ENCODE data around the gene LATS2.
"Not testable (repeated sequence)": the region's sequence is repeated elsewhere in the genome, so short reads cannot be mapped to it uniquely, and the experiment has no call there.

The LATS2 gene

DNA sequence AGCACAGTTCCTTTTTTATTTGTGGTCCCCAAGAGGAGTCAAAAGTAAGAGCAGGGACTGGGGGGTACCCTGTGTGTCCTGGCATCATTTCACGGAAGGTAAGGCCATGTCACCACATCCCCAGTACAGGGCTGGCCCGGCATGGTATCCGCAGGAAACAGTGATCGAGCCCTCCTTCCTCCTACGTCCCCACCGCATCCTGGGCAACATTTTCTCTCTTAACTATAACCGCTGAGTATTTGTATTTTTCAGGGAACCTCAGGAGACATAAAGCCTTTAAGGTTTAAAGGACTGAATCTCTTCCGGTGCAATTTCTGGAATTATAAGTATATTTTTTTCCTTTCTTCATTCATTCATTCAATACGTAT lies 13.6 kb upstream of the LATS2 start:
- no peak for DNase-seq

GRCh38 chr13:21074546-21074945 lies 13.2 kb upstream of the LATS2 start:
- no peak for DNase-seq

GRCh38 chr13:21071924-21072323 lies 10.5 kb upstream of the LATS2 start:
- no peak for DNase-seq

GRCh38 chr13:21071015-21071414 lies 9.6 kb upstream of the LATS2 start:
- no peak for DNase-seq

DNA sequence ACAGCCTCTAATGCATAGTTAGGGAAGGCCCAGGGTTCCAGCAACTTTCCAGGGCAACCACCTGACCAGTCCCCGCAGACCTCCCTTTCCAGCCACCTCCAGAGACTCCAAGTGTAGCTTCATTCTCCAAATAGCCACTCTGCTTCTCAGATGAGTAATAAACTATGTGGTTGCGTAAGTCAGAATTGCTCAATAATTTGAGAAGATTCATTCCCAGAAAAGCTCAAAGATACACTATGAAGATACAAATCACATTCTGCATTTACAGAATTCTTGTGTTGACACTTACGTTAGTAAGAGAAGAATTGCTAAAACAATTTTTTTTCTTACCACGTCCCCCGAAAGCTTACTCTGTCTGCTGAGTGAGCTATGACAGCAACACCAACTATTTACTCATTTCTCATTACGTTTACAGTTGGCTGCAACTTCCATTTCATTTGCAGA lies 8.2 kb upstream of the LATS2 start:
- no peak for DNase-seq

DNA sequence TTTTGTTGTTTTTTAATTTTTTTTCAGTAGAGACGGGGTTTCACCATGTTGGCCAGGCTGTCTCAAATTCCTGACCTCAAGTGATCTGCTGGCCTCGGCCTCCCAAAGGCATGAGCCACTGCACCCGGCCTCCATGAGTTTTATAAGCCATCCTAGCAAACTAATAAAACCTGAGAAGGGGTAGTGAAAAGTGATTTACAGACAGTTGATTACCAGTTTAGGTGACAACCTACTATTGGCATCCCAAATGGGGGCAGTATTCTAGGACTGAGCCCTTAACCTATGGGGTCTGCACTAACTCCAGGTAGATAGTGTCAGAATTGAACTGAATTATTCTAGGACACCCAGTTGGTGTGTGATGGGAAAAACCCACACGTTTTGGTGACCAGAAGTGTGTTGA lies 6.5 kb upstream of the LATS2 start:
- no peak for DNase-seq

- no peak for DNase-seq
Observed at GRCh38 chr13:21066946-21067345, 5.6 kb upstream of the LATS2 start.

DNA sequence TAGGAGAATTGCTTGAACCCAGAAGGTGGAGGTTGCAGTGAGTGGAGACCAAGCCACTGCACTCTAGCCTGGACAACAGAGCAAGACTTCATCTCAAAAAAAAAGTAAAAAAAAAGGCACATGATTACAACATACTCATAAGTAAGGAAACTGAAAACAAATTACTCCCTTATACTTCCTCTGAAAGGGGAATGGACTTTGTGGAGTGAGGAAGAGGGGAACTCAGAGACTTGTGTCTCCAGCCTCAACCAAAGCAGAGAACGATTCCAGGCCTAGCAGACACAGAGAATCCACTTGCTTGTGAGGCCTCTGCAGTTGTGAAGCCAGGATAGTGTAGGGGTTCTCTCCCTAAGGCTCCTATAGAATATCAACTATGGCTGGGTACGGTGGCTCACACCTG lies 4.3 kb upstream of the LATS2 start:
- no peak for DNase-seq

DNA sequence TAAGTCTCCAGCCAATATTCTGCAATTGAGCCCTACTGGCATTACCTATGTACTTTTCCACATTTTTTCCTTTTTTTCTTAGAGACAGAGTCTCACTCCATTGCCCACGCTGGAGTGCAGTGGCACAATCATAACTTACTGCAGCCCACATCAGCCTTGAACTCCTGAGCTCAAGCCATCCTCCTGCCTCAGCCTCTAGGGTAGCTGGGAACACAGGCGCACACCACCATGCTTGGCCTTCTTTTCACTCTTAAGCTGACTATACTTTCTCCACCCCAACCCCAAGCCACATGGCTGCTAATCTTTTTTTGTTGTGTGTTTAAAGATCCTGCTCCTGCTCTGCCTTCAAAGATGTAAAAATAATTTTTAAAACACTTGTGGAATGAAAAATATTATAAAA lies 1.6 kb upstream of the LATS2 start:
- DNase-seq, result no peak

- DNase-seq, result no peak
Observed at GRCh38 chr13:21060338-21061028, 903 bp downstream of the LATS2 start.

DNA sequence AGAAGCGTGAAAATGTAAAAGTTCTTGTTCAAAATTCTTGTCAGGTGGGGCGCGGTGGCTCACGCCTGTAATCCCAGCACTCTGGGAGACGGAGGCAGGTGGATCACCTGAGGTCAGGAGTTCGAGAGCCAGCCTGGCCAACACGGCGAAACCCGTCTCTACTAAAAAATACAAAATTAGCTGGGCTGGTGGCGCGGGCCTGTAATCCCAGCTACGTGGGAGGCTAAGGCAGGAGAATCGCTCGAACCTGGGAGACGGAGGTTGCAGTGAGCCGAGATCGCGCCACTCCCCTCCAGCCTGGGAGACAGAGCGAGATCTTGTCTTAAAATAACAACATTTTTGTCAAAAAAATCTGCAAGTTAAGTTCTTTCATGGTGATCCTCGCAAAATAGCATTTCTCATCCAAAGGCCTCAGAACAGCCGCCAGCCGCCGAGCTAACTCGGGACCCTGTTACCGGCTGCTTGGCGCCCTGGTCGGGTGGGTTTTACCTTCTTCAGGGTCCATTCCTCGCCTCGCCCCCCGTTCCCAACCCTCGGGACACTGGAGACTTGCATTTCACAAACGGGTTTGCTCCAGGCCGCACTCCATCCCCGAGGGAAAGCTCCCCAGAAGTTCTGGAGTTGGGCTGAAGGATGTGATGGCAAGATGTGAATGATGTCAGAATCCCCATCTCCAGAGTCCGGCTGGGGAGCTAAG lies 1.6 kb downstream of the LATS2 start:
- DNase-seq, result no peak

GRCh38 chr13:21058361-21058760 lies 3.0 kb downstream of the LATS2 start:
- DNase-seq, result no peak

- no peak for DNase-seq
Observed at GRCh38 chr13:21055511-21056045, 5.8 kb downstream of the LATS2 start.

DNA sequence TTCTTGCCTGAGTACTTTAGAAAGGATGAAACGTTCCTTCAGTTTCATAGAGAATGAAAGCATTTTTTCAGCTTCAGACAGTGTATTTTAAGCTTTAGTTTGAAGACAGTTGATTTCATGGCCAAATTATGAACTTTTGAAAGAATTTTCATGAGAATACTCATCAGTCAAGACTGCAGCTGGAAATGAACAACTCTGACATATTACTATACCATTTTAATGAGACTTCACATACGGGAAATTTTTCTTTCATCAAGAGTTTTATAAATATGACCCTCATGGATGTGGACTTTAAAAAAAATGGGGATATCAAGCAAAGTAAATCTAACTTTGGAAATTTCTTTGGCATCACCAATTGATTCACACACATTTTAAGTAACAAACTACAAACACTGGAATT lies 6.4 kb downstream of the LATS2 start:
- no peak for DNase-seq

DNA sequence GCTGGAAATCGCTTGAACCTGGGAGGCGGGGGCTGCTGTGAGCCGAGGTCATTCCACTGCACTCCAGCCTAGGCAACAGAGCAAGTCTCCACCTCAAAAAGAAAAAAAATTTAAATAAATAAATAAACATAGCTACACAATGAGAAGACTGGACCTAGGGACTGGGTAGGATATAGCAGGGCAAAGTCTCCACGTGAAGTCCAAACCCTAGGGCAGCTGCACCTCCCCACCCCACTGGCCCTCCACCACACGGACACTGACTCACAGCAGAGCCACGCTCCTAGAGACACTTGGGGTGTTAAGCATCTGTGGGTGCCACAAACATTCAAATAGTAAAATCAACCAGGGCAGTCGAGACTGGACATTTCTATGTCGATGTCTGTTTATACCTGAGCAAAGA lies 7.1 kb downstream of the LATS2 start:
- DNase-seq, result no peak

GRCh38 chr13:21053231-21053630 lies 8.2 kb downstream of the LATS2 start:
- DNase-seq, result no peak

DNA sequence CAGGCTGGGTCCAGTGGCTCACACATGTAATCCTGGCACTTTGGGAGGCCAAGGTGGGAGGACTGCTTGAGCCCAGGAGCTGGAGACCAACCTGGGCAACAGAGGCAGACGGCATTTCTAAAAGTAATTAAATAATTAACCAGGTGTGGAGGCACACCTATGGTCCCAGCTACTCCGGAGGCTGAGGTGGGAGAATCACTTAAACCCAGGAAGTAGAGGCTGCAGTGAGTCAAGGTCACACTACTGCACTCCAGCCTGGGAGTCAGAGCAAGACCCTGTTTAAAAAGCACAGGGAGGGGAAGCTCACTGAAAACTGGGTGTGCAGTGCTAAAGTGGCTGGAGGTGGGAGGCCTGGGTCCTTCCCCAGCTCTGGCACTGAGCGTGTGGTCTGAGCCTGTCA lies 9.7 kb downstream of the LATS2 start:
- no peak for DNase-seq

- DNase-seq, result no peak
Observed at GRCh38 chr13:21050288-21051197, 10.8 kb downstream of the LATS2 start.

GRCh38 chr13:21049731-21050130 lies 11.7 kb downstream of the LATS2 start:
- DNase-seq, result not testable (repeated sequence)

DNA sequence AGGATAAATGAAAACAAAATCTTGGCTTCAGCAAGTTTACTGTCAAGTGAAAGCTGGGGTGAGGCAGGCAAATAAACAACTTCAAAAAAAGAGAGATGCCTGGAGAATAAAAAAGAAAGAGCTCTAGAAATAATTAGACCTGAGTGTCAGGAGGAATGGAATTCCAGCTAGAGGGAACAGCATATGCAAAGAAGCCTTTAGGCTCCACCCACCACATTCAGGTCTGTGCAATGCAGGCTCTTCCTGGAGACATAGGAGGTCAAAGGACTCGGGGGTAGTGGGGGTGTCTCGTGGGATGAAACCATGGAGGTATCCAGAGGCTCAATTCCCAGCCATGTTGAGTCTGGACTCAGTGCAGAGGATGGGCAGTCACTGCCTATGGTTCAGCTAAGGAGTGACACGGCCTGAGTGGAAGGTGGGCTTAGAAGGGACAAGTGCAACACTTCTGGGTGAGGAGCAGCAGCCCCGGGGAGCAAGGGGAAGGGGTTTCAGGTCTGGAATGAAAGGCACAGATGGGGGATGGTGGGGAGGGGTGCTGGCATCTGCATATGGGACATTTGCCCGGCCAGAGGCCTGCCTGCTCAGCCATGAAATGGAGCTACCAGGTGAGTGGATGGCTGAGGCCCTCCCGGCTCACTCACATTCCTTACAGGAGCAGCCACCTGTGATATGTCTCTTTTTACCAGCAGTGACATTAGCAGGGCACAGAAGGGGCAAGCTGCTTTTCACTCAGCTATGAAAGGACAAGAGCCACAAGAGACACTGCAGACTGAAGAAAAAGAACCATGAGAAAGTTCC lies 12.3 kb downstream of the LATS2 start:
- no peak for DNase-seq

GRCh38 chr13:21047591-21048282 lies 13.6 kb downstream of the LATS2 start:
- DNase-seq, result no peak

DNA sequence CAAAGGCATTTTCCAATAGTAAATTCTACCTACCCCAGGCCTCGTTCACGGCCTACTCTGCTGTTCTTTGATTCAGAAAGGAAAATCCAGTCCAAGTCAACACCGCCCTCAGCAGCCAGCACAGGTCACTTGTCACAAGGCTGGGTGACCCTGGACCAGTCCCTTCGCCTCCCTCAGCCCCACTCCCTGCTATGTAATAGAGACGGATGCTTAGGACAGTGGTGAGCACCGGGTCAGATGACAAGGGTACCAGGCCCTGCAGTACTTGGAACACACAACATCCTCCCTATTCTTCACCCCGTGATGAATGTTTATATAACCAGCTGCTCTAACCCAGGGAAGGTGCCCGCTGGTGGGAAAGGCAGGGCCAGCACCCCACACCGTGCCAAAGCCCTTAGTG lies 14.3 kb downstream of the LATS2 start:
- no peak for DNase-seq
